Endodermal cell (in vitro differentiated cells): ENCODE results near the gene M1AP. TPM values are rescaled to one million over a fixed set of nuclear protein-coding genes. Genes with fewer than 3 reads are reported as not detected.

Experiments used
- DNase-seq: peaks from one replicate; pipeline ENCODE4 v3.0.0-alpha.2; 2017
- H3K27ac ChIP-seq: 2 replicates; pipeline ENCODE4 v1.5.1; 2013; ENCODE audit warnings: mild to moderate bottlenecking, low read depth, low read length, moderate library complexity
- H3K27me3 ChIP-seq: 2 replicates; pipeline ENCODE4 v1.6.1; 2013; ENCODE audit warnings: mild to moderate bottlenecking, low read length, moderate library complexity; ENCODE audit not compliant: insufficient read depth, control insufficient read depth, poor library complexity, severe bottlenecking
- H3K36me3 ChIP-seq: 2 replicates; pipeline ENCODE4 v1.7.0; 2013; ENCODE audit warnings: mild to moderate bottlenecking, low read length, moderate library complexity; ENCODE audit not compliant: control insufficient read depth, insufficient read depth
- H3K4me1 ChIP-seq: one replicate; pipeline ENCODE4 v1.7.0; 2013; ENCODE audit warnings: low read length; ENCODE audit not compliant: control insufficient read depth, insufficient read depth
- H3K4me3 ChIP-seq: 2 replicates; pipeline ENCODE4 v1.5.1; 2013; ENCODE audit warnings: mild to moderate bottlenecking, low read length, moderate library complexity
- H3K9ac ChIP-seq: 2 replicates; pipeline ENCODE4 v1.6.1; 2013; ENCODE audit warnings: mild to moderate bottlenecking, low read length, moderate library complexity; ENCODE audit not compliant: poor library complexity, severe bottlenecking; ENCODE audit errors: extremely low read depth
- H3K9me3 ChIP-seq: 2 replicates; pipeline ENCODE4 v1.6.1; 2013; ENCODE audit warnings: mild to moderate bottlenecking, low read length, moderate library complexity; ENCODE audit not compliant: control insufficient read depth
- H3K27ac Mint-ChIP-seq: 2 replicates; pipeline ENCODE4 v1.8.0; 2020; ENCODE audit warnings: mixed read lengths
- H3K27me3 Mint-ChIP-seq: 2 replicates; pipeline ENCODE4 v1.8.0; 2021; ENCODE audit warnings: mild to moderate bottlenecking, mixed read lengths; ENCODE audit not compliant: insufficient read depth
- H3K36me3 Mint-ChIP-seq: 2 replicates; pipeline ENCODE4 v1.8.0; 2020; ENCODE audit warnings: low read depth, mixed read lengths
- H3K4me1 Mint-ChIP-seq: 2 replicates; pipeline ENCODE4 v1.8.0; 2020; ENCODE audit warnings: mixed read lengths
- H3K4me3 Mint-ChIP-seq: 2 replicates; pipeline ENCODE4 v1.8.0; 2020; ENCODE audit warnings: mild to moderate bottlenecking, moderate library complexity, mixed read lengths
- H3K9me3 Mint-ChIP-seq: 2 replicates; pipeline ENCODE4 v1.8.0; 2020; ENCODE audit warnings: mild to moderate bottlenecking, mixed read lengths
- WGBS, 2 experiments: methylation state at CpG; one replicate each; pipeline versions ENCODE4 v1.1.5 to v1.1.7; 2013; ENCODE audit warnings: missing lambda C conversion rate in 2 of 2, mixed read lengths in 1 of 2; ENCODE audit not compliant: insufficient coverage in 1 of 2, insufficient read length in 1 of 2; 5-methylcytosine and 5-hydroxymethylcytosine counted together
- total RNA-seq, 2 donors: library from RNA; stranded (reverse); fragmentation: NEBNext Ultra II Directional in 1 of 2; extraction: Animal tissue kit (Norgen Biotek cat#: 25700) in 1 of 2; gene quantifications; 2 replicates in 1 of 2; 3 replicates in 1 of 2; pipeline ENCODE4 v1.2.1, GENCODE V29; 2021
- TF ChIP-seq, protein P1 (sequence below): fragments of 200-600 bp; sonication (generic); conservative IDR thresholded peaks from 2 replicates; pipeline ENCODE4 v1.5.0; 2021; ENCODE audit warnings: antibody characterized with exemption, mild to moderate bottlenecking

Gene M1AP
- total RNA-seq, 2 donors from 2014 or later, result 3.8 to 5.5 TPM

DNA sequence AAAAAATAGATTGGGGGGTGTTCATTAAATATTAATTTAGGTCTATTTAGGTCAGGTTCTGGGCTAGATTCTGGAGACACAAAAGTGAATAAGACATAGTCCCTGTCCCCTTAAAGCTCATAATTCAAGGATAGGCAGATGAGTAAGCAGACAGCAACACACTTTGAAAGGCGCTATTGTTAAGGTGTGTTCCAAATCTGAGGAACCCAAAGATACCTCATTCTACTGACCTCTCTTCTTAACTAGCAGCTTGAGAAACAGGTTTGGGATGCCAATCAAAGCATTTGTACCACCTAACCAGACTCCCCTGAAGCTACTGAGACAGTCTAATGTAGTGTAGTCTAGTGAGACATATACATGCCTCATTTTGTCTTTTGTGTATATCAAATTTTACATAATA, 40.8 kb upstream of the M1AP start:
- no peaks in the 10 kb centered on the region for H3K4me1 ChIP-seq

DNA sequence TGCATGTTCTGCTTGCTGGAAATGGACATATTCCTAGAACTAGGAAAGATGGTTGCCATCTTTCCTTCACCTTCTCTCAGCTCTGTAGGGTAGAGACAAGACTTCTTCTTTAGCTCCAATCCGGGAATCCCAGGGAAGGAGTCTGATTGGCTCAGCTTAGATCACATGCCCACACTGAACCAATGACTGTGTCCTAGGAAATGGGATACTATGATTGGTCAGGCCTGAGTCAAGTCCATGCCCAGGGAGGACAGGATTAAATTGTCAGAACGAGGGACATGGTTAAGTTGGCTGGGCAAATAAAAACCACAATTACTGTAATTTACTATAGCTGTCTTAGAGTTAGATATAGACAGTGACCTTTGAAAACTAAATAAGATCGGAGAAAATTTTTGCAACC, 37.3 kb upstream of the M1AP start:
- no peak overlapping the region for H3K27ac Mint-ChIP-seq
- TF ChIP-seq, protein P1, sequence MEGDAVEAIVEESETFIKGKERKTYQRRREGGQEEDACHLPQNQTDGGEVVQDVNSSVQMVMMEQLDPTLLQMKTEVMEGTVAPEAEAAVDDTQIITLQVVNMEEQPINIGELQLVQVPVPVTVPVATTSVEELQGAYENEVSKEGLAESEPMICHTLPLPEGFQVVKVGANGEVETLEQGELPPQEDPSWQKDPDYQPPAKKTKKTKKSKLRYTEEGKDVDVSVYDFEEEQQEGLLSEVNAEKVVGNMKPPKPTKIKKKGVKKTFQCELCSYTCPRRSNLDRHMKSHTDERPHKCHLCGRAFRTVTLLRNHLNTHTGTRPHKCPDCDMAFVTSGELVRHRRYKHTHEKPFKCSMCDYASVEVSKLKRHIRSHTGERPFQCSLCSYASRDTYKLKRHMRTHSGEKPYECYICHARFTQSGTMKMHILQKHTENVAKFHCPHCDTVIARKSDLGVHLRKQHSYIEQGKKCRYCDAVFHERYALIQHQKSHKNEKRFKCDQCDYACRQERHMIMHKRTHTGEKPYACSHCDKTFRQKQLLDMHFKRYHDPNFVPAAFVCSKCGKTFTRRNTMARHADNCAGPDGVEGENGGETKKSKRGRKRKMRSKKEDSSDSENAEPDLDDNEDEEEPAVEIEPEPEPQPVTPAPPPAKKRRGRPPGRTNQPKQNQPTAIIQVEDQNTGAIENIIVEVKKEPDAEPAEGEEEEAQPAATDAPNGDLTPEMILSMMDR, result no peak
- WGBS, 2 experiments, result 91% methylated on average over 3 of the region's 3 CpGs; no CpG with 5 or more reads in 1 of the 2 experiments

More for the DNA sequence above, 40.8 kb upstream of the M1AP start:
- Histone ChIP-seq H3K36me3 (no peaks in the 10 kb centered on the region), H3K27me3 (no peaks in the 10 kb centered on the region), H3K9me3 (no peaks in the 10 kb centered on the region), H3K27ac (no peak overlapping the region), H3K9ac (no peak overlapping the region), H3K4me3 (no peak overlapping the region)
- Mint-ChIP-seq H3K4me3 (no peak overlapping the region), H3K9me3 (peaks cover 3% of the 10 kb centered on the region), H3K36me3 (no peaks in the 10 kb centered on the region), H3K4me1 (no peaks in the 10 kb centered on the region), H3K27ac (no peak overlapping the region), H3K27me3 (no peaks in the 10 kb centered on the region)
- WGBS, 2 experiments, result 95 to 100% methylated on average over 1 of the region's 1 CpG
- TF ChIP-seq, protein P1, result no peak
- DNase-seq, result no peak

DNA sequence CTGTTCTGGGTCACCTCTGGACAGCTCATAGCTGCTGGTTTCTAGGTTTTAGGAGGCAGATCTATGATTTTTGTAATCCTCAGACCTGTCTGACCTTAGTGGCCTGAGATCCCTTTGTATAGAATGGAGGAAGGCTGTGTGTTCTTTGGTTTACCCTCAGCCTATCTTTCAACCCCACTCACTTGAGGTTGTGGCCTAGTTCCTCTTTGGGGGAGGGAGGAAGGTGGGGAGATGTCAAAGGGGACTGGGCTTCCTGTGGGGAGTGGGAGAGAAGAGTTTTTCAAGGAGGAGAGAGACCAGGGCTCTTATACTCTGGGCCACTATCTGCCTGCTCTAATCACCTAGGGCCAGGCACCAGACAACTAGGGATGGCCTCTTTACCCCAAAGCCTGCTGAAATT, 34.4 kb upstream of the M1AP start:
- no peak overlapping the region for H3K4me3 ChIP-seq
- no peak overlapping the region for H3K27ac ChIP-seq
- Mint-ChIP-seq H3K27me3 (no peaks in the 10 kb centered on the region), H3K36me3 (peaks cover 3% of the 10 kb centered on the region), H3K27ac (no peak overlapping the region), H3K4me1 (no peaks in the 10 kb centered on the region), H3K4me3 (no peak overlapping the region), H3K9me3 (peaks cover 3% of the 10 kb centered on the region)
- no peak for DNase-seq
- no peaks in the 10 kb centered on the region for H3K27me3 ChIP-seq
- no peaks in the 10 kb centered on the region for H3K36me3 ChIP-seq
- no peaks in the 10 kb centered on the region for H3K4me1 ChIP-seq
- H3K9ac ChIP-seq, result no peak overlapping the region
- TF ChIP-seq, protein P1, result no peak
- no peaks in the 10 kb centered on the region for H3K9me3 ChIP-seq

More for the DNA sequence above, 37.3 kb upstream of the M1AP start:
- Histone ChIP-seq H3K27me3 (no peaks in the 10 kb centered on the region), H3K27ac (no peak overlapping the region), H3K9me3 (no peaks in the 10 kb centered on the region), H3K36me3 (no peaks in the 10 kb centered on the region), H3K4me1 (no peaks in the 10 kb centered on the region), H3K4me3 (no peak overlapping the region), H3K9ac (no peak overlapping the region)
- Mint-ChIP-seq H3K36me3 (no peaks in the 10 kb centered on the region), H3K4me1 (no peaks in the 10 kb centered on the region), H3K9me3 (peaks cover 3% of the 10 kb centered on the region), H3K4me3 (no peak overlapping the region), H3K27me3 (no peaks in the 10 kb centered on the region)
- DNase-seq, result no peak
